HG03103 (cell line): Measurements from ENCODE around the gene SAMD5.
"Not testable (repeated sequence)": the region's sequence is repeated elsewhere in the genome, so short reads cannot be mapped to it uniquely, and the experiment has no call there.

ENCODE experiments used
- ATAC-seq: cut with Tn5 transposase; IDR thresholded peaks from one replicate; pipeline ENCODE4 v1.9.1; 2021; ENCODE audit warnings: low read depth; ENCODE audit not compliant: unreplicated experiment

Gene SAMD5

DNA sequence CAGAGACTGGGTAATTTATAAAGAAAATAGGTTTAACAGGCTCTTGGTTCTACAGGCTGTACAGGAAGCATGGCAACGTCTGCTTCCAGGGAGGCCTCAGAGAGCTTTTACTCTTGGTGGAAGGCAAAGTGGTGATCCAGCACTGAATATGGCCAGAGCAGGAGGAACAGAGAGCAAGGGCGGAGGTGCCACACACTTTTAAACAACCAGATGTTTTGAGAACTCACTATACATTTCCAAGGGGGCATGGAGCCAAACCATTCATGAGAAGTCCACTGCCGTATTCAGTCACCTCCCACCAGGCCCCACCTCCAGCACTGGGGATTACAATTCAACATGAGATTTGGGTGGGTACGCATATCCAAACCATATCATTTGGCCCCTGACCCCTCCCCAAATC lies 18.7 kb downstream of the SAMD5 start:
- no peak for ATAC-seq

- ATAC-seq: no peak
Measured at GRCh38 chr6:147528511-147529145, 20.1 kb downstream of the SAMD5 start.

GRCh38 chr6:147530132-147531060 lies 21.9 kb downstream of the SAMD5 start:
- ATAC-seq: no peak

- no peak for ATAC-seq
Measured at GRCh38 chr6:147531321-147531720, 22.8 kb downstream of the SAMD5 start.

DNA sequence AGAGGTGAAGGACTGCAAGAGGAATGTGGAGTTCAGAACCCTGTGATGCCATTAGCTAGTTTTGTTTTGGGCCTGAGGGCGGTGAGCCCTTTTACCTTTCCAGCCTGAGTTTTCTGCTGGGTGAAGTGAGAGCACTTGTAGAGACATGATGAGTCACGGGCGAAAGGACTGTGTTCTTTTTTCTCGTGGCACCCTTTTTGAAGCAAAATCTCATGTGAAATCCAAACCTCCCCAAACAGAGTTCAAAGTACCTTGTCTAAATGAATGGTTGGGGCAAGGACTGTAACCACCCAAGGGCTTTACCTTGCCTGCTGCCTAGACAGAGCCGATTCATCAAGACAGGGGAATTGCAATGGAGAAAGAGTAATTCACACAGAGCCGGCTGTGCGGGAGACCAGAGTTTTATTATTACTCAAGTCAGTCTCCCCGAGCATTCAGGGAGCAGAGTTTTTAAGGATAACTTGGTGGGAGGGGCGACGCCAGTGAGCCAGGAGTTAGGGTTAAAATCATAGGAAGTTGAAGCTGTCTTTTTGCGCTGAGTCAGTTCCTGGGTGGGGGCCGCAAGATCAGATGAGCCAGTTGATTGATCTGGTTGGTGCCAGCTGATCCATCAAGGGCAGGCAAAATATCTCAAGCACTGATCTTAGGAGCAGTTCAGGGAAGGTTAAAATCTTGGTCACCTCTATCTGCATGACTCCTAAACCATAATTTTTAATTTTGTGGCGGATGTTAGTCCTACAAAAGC lies 25.8 kb downstream of the SAMD5 start:
- no peak for ATAC-seq

DNA sequence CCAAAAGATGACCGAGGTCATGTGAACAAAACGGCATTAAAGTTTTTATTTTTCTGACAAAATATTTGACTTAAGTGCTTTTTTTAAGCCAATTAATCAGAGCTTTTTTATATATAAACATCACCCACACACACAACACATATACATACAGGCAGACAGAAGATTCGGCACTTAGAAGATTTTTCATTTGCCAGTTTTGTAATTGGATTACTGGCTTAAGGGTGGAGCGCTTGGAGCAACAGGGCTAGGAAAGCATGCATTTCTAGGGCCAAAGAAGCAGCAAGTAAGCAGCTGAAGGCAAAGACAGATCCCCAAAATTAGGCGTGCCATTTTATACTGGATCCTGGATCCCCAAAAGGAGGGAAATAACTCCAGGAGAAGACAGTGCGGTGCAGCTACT lies 30.3 kb downstream of the SAMD5 start:
- ATAC-seq: no peak

GRCh38 chr6:147540075-147540474 lies 31.6 kb downstream of the SAMD5 start:
- ATAC-seq: no peak

GRCh38 chr6:147542436-147542835 lies 33.9 kb downstream of the SAMD5 start:
- ATAC-seq: not testable (repeated sequence)

DNA sequence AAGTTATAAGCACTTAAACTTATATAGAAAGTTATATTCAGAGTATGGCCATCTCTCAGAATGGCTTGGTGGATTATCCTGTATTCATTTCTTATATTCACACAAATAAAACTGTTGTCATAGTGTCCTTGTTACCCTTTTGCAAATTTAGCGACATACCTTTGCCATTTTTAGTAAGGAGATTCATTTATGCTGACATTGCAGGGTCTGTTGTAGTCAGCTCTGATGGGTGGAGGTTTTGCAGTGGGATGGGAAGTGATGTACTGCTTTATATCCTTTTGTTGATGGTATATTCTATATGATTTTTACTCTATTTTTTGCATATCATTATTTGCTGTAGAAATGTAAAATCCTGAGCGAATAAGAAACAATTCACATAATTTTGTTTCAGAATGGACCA lies 35.9 kb downstream of the SAMD5 start:
- no peak for ATAC-seq

DNA sequence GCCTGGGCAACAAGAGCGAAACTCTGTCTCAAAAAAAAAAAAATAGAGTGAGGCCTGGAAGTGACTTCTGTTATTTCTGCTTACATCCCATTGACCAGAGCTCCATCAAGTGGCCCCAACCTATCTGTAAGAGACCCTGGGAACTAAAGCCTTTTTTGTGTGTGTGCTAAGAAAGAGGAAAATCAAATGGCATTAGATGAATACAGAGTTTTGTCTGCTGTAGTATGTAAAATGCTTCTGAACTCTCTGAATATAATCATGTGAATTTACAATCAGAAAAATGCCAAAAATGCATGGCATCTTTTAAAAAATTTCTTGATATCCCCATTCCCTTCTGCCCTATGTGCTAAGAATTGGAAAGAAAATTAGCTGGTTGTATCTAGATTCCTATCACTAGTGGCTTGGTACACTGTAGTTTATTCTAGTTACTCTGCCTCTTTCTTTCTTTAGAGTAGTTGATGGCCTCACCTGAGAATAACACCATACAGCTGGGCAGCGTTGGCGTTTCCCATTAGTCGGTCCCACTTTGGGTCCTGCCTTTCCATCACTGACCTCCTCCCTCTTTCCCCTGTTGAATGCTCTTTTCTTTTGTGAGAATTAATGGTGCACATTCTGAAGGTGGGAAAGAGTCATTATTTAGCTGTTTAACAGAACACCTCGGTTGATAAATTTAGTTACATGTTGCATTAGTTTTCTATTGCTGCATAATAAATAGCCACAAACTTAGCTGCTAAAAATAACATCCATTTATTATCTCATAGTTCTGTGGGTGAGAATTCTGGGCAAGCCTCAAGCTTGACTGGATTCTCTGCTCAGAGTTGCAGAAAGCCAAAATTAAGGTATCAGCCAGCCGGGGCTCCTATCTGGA lies 38.2 kb downstream of the SAMD5 start:
- ATAC-seq: no peak

- no peak for ATAC-seq
Measured at GRCh38 chr6:147547369-147547902, 38.9 kb downstream of the SAMD5 start.

- no peak for ATAC-seq
Measured at GRCh38 chr6:147548921-147549475, 40.5 kb downstream of the SAMD5 start.

- ATAC-seq: no peak
Measured at GRCh38 chr6:147549531-147549930, 41.0 kb downstream of the SAMD5 start.

DNA sequence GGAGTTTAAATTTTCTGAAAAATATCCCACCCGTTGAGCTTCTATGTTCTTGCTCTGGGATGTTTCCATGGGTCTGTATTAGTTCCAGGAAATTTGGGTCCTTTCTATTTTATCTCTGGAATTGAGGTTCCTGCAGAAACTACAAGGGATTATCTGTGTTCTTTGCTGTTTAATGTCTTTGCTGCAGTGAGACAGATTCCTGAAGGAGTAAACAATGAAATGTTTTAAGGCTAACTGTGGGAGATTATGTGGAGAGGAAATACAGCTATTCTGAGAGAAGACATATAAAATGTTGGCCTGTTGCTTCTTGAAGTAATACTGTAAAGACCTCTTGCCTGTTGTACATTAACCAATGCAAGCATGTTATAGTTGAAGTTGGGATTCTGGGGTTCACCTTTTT lies 43.5 kb downstream of the SAMD5 start:
- ATAC-seq: no peak

- no peak for ATAC-seq
Measured at GRCh38 chr6:147553099-147553498, 44.6 kb downstream of the SAMD5 start.

GRCh38 chr6:147554281-147554680 lies 45.8 kb downstream of the SAMD5 start:
- no peak for ATAC-seq

DNA sequence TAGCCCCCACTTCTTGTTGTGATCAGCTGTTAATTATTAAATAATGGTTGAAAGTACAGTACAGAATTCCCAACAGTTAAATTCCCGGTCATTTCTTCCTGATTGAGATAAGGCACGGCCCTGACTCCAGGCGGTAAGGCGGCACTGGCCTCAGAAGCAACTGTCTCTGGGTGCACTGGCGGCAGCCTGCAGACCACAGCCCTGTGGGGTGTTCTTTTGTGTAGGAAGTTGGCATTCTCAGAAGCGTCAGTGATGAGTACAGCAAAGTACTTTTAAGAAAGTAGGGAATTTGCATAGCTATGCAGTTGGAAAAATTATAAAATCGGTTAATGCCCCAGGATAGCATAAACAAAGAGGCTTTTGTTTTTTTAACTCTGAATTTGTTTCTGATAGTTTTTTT lies 50.5 kb downstream of the SAMD5 start:
- no peak for ATAC-seq

GRCh38 chr6:147560670-147561069 lies 52.2 kb downstream of the SAMD5 start:
- no peak for ATAC-seq

DNA sequence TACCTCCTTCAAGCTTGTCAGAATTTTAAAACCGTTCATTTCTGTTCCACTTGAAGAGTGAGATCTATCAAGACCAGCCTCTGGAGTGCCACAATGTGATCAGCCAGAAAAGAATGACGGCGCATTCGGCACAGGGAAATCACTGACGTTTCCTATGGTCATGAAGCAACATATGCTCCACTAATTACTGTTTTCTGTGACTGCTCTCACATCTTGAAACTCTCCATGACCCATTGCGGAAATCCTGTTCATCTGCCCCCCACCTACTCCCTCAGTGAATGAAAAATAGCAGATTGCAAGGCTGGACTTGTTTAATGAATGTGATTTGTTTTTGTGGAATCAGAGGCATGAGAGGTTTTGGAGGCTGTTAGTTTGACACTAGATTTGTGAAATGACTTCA lies 53.2 kb downstream of the SAMD5 start:
- ATAC-seq: no peak

DNA sequence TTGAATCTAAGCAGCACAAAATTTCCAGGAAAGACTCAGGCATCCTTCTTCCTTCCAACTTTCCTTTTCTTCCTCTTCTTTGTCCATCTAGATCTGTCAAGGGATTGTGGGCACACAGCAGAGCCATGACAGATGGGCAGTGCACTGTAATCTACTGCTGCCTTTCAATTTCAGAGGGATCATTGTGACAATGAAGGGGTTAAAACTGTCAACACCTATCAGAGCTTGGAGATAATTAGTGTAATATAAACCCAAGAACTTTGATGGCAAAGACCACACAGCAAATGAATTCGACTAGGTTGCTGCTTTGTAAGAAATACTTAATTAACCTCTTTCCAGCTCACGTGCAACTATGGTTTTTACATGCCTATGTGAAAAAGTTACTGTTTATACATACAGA lies 55.0 kb downstream of the SAMD5 start:
- ATAC-seq: no peak
